Karpas-422 (cell line): ENCODE measurements around the gene HAUS1. TPM values are rescaled to one million over a fixed set of nuclear protein-coding genes. Genes with fewer than 3 reads are reported as not detected.

Source experiments
- DNase-seq: peaks from one replicate; pipeline ENCODE4 v3.0.0-alpha.2; 2015
- H2AFZ ChIP-seq: fragments of 200-600 bp; sonication (generic); 2 replicates; pipeline ENCODE4 v1.6.1; 2014; ENCODE audit warnings: antibody characterized with exemption, low read length, mixed read lengths
- H3K27ac ChIP-seq: fragments of 200-600 bp; sonication (generic); 2 replicates; pipeline ENCODE4 v1.5.1; 2014; ENCODE audit warnings: mild to moderate bottlenecking, low read length, moderate library complexity
- H3K27me3 ChIP-seq: fragments of 200-600 bp; sonication (generic); 2 replicates; pipeline ENCODE4 v1.6.1; 2014; ENCODE audit warnings: low read length, mixed read lengths
- H3K36me3 ChIP-seq: fragments of 200-600 bp; sonication (generic); 2 replicates; pipeline ENCODE4 v1.6.1; 2014; ENCODE audit warnings: low read length, mixed read lengths; ENCODE audit not compliant: insufficient read depth
- H3K4me1 ChIP-seq: fragments of 200-600 bp; sonication (generic); 2 replicates; pipeline ENCODE4 v1.6.1; 2014; ENCODE audit warnings: mild to moderate bottlenecking, low read length, mixed read lengths
- H3K4me2 ChIP-seq: fragments of 200-600 bp; sonication (generic); 2 replicates; pipeline ENCODE4 v1.6.1; 2014; ENCODE audit warnings: low read length, low read depth, mild to moderate bottlenecking; ENCODE audit not compliant: poor library complexity, severe bottlenecking
- H3K4me3 ChIP-seq: fragments of 200-600 bp; sonication (generic); 2 replicates; pipeline ENCODE4 v1.5.1; 2014; ENCODE audit warnings: mild to moderate bottlenecking, antibody characterized with exemption, low read length, mixed read lengths
- H3K79me2 ChIP-seq: fragments of 200-600 bp; sonication (generic); 2 replicates; pipeline ENCODE4 v1.6.1; 2014; ENCODE audit warnings: mild to moderate bottlenecking, low read length, mixed read lengths
- H3K9ac ChIP-seq: fragments of 200-600 bp; sonication (generic); 2 replicates; pipeline ENCODE4 v1.6.0; 2014; ENCODE audit warnings: low read length
- H3K9me2 ChIP-seq: fragments of 200-600 bp; sonication (generic), shearing (Covaris generic); replicated peaks from 2 replicates; pipeline ENCODE4 v1.6.0; 2014; ENCODE audit warnings: mild to moderate bottlenecking, low read length, moderate library complexity; ENCODE audit not compliant: insufficient read depth
- H3K9me3 ChIP-seq: fragments of 300-700, 200-600 bp; sonication (generic); 2 replicates; pipeline ENCODE4 v1.6.1; 2014; ENCODE audit warnings: low read length, mixed read lengths
- H4K20me1 ChIP-seq: fragments of 200-600 bp; sonication (generic); 2 replicates; pipeline ENCODE4 v1.6.1; 2014; ENCODE audit warnings: mild to moderate bottlenecking, antibody characterized with exemption, low read length, low read depth; ENCODE audit not compliant: insufficient read depth
- total RNA-seq: library from RNA; depleted of rRNA; stranded (reverse); fragments of >200 nt; shearing (Covaris generic); gene quantifications from 2 replicates; pipeline ENCODE4 v1.2.3, GENCODE V29; 2014; ENCODE audit warnings: low replicate concordance; rRNA removed

Gene HAUS1
- 30.9 and 46.3 TPM in 2 replicates for total RNA-seq

DNA sequence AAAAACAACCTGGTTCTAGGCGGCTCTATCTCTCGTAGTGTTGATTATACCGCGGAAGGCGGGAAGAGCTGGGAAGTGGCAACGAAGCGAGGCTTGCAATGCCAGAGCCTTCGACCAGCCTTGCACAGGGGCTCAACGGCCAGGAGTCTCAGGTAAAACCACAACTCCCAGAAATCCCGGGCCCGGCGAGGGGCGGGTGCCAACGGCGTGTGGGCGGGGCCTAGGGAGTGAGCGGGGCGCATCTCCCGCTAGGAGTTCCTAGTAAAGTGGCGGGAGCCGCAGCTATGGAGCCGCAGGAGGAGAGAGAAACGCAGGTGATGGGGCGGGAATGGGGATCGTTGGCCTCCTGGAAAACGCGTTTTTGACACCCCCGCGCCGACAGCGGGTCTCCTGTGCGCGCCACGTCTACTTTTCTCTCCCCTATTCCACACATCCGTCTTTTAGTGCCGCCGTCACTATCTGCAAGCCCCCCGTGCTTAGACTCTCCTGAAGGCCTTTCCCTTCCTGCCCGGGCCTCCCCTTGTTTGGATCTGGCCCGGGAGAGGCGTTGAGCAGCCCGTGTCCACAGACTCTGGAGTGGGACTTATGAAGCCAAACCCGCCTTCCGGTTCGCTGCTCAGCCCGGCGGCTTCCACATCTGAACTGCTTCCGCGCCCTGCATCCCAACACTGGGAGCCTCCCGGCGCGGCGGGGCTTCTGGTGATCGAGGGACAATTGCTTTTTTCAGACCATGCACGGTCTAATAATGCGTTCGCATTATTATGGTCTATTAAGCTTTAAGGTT lies at the start of gene HAUS1:
Gene HAUS1, plus strand, starts transcription at position 258 of the 784 bp plus-strand sequence. Its CDS starts 27 bp downstream, at position 285.
- Histone ChIP-seq H3K4me3 (peak within 1 kb of the TSS; percentile 74), H3K36me3 (peaks cover 14% of the 10 kb centered on the region), H2AFZ (peak within 1 kb of the TSS; percentile 79), H3K27ac (no peak within 1 kb of the TSS; the same call in 1 of the 2 replicates), H3K9ac (peak within 1 kb of the TSS; percentile 85), H3K4me2 (peak within 1 kb of the TSS; percentile 98), H3K79me2 (peaks cover 33% of the 10 kb centered on the region), H4K20me1 (no peaks in the 10 kb centered on the region), H3K9me3 (no peaks in the 10 kb centered on the region), H3K4me1 (peaks cover 15% of the 10 kb centered on the region; the same call in 1 of the 2 replicates), H3K27me3 (no peaks in the 10 kb centered on the region), H3K9me2 (no peaks in the 10 kb centered on the region)
- peak; percentile 92 for DNase-seq

DNA sequence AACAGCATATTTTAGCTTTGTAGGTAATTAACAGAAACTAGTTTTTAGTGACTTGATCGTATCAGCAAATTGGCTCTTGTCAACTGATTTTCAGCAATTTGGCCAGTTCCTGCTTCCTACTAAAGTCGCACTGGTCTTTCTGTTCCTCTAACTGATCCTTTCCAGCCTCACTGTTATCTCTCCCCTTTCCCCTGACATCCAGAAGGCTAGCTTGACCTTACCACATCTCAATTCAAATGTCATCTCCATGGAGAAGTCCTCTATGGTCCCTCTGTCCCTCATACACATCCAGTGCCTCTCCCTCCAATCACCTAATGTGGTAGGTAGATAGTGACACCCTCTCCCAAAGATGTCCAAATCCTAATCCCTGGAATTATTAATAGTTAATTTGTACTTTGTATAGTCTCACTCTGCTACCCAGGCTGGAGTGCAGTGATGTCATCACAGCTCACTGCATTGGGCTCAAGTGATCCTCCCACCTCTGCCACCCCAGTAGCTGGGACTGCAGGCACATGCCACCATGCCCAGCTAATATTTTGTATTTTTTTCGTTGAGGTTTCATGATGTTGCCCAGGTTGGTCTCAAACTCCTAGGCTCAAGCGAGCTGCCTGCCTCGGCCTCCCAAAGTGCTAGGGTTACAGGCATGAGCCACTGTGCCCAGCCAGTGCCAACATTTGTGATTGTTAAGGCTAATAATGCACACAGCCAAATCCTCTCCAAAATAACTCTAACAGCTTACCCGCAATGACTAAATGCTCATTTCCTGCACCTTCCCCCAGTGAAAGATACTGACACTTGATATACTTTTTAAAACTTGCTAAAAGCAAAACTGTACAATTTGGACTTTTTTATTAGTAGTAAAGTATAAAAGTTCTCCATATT lies 49.0 kb upstream of the HAUS1 start:
- Histone ChIP-seq H3K27ac (no peak overlapping the region), H3K9ac (no peak overlapping the region), H4K20me1 (no peaks in the 10 kb centered on the region), H3K4me1 (no peaks in the 10 kb centered on the region), H3K9me2 (no peaks in the 10 kb centered on the region), H3K27me3 (no peaks in the 10 kb centered on the region), H2AFZ (no peak overlapping the region), H3K4me3 (no peak overlapping the region), H3K9me3 (no peaks in the 10 kb centered on the region), H3K36me3 (no peaks in the 10 kb centered on the region), H3K79me2 (no peaks in the 10 kb centered on the region), H3K4me2 (no peak overlapping the region)
- no peak for DNase-seq

GRCh38 chr18:46055838-46056230 lies 48.4 kb upstream of the HAUS1 start:
- no peaks in the 10 kb centered on the region for H3K36me3 ChIP-seq
- H2AFZ ChIP-seq, result no peak overlapping the region
- H3K9me2 ChIP-seq, result no peaks in the 10 kb centered on the region
- no peaks in the 10 kb centered on the region for H3K79me2 ChIP-seq
- H4K20me1 ChIP-seq, result no peaks in the 10 kb centered on the region
- no peak overlapping the region for H3K9ac ChIP-seq
- no peak overlapping the region for H3K27ac ChIP-seq
- H3K27me3 ChIP-seq, result no peaks in the 10 kb centered on the region
- DNase-seq, result no peak
- H3K4me3 ChIP-seq, result no peak overlapping the region
- H3K4me1 ChIP-seq, result no peaks in the 10 kb centered on the region
- no peak overlapping the region for H3K4me2 ChIP-seq
- H3K9me3 ChIP-seq, result no peaks in the 10 kb centered on the region

DNA sequence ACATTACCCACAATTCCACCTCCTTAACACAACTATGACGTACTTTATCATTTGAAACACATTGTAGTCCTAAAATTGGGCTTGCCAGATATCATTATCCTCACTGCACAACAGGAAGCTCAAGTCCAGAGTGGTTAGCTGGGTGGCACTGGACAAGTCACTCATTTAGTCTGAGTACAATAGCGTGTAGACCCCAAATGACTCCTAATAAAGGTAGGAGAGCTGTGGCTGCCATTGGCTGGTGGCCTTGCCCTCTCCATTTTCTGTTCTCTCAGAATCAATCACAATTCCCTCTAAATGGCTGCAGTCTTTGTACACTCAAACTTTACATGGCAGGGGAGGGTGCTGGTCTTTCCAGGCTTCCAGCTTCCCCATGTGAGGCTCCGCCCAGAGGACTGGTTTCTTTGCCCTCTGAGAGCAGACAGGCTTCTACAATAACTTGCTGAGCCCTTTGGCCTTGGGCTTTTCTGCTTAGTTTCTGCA lies 43.8 kb upstream of the HAUS1 start:
- Histone ChIP-seq H3K9me2 (no peaks in the 10 kb centered on the region), H4K20me1 (no peaks in the 10 kb centered on the region), H3K4me2 (no peak overlapping the region), H3K9ac (no peak overlapping the region), H2AFZ (no peak overlapping the region), H3K4me3 (no peak overlapping the region), H3K9me3 (no peaks in the 10 kb centered on the region), H3K79me2 (no peaks in the 10 kb centered on the region), H3K36me3 (no peaks in the 10 kb centered on the region), H3K27ac (no peak overlapping the region), H3K4me1 (peaks cover 6% of the 10 kb centered on the region), H3K27me3 (no peaks in the 10 kb centered on the region)
- no peak for DNase-seq

DNA sequence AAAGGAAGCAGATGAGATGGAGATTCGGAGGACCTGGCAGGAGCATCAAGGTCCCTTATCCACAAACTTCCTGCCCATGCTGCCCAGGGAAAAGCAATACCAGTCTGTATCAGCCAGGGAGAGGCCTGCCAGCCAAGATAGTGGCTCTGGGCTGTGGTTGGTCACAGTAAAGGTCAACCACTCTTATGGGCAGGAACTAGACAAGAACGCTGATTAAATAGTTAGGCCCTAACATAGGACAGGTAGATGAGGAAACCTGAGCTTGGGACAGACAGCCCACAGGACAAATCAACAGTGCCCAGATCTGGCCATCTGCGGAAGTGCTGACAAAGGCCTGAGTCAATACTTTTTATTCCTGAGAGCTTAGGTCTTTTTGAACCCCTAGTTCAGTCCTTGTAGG lies 42.8 kb upstream of the HAUS1 start:
- H3K27me3 ChIP-seq, result no peaks in the 10 kb centered on the region
- peaks cover 6% of the 10 kb centered on the region for H3K4me1 ChIP-seq
- no peaks in the 10 kb centered on the region for H3K36me3 ChIP-seq
- H3K79me2 ChIP-seq, result no peaks in the 10 kb centered on the region
- H4K20me1 ChIP-seq, result no peaks in the 10 kb centered on the region
- H3K4me2 ChIP-seq, result no peak overlapping the region
- no peak for DNase-seq
- no peaks in the 10 kb centered on the region for H3K9me3 ChIP-seq
- H3K9me2 ChIP-seq, result no peaks in the 10 kb centered on the region
- H3K4me3 ChIP-seq, result no peak overlapping the region
- H2AFZ ChIP-seq, result no peak overlapping the region
- H3K9ac ChIP-seq, result no peak overlapping the region
- no peak overlapping the region for H3K27ac ChIP-seq

GRCh38 chr18:46061796-46062195 lies 42.4 kb upstream of the HAUS1 start:
- no peak overlapping the region for H3K27ac ChIP-seq
- no peak overlapping the region for H3K9ac ChIP-seq
- no peak overlapping the region for H2AFZ ChIP-seq
- no peaks in the 10 kb centered on the region for H3K9me3 ChIP-seq
- no peak for DNase-seq
- no peaks in the 10 kb centered on the region for H4K20me1 ChIP-seq
- no peak overlapping the region for H3K4me2 ChIP-seq
- H3K79me2 ChIP-seq, result no peaks in the 10 kb centered on the region
- no peak overlapping the region for H3K4me3 ChIP-seq
- H3K36me3 ChIP-seq, result no peaks in the 10 kb centered on the region
- peaks cover 6% of the 10 kb centered on the region for H3K4me1 ChIP-seq
- no peaks in the 10 kb centered on the region for H3K9me2 ChIP-seq
- no peaks in the 10 kb centered on the region for H3K27me3 ChIP-seq

- no peaks in the 10 kb centered on the region for H3K36me3 ChIP-seq
- H3K9me2 ChIP-seq, result no peaks in the 10 kb centered on the region
- DNase-seq, result no peak
- no peak overlapping the region for H3K4me2 ChIP-seq
- no peak overlapping the region for H3K4me3 ChIP-seq
- H2AFZ ChIP-seq, result no peak overlapping the region
- no peaks in the 10 kb centered on the region for H3K27me3 ChIP-seq
- no peaks in the 10 kb centered on the region for H3K9me3 ChIP-seq
- no peak overlapping the region for H3K27ac ChIP-seq
- no peak overlapping the region for H3K9ac ChIP-seq
- peaks cover 9% of the 10 kb centered on the region for H3K4me1 ChIP-seq
- no peaks in the 10 kb centered on the region for H4K20me1 ChIP-seq
- H3K79me2 ChIP-seq, result no peaks in the 10 kb centered on the region
Observed at GRCh38 chr18:46062781-46063180, 41.4 kb upstream of the HAUS1 start.

GRCh38 chr18:46067438-46068007 lies 36.7 kb upstream of the HAUS1 start:
- DNase-seq, result peak; percentile 70
- no peaks in the 10 kb centered on the region for H3K9me3 ChIP-seq
- H3K27ac ChIP-seq, result no peak overlapping the region
- no peak overlapping the region for H3K9ac ChIP-seq
- no peak overlapping the region for H2AFZ ChIP-seq
- no peak overlapping the region for H3K4me2 ChIP-seq
- no peaks in the 10 kb centered on the region for H3K27me3 ChIP-seq
- no peaks in the 10 kb centered on the region for H3K9me2 ChIP-seq
- H3K36me3 ChIP-seq, result no peaks in the 10 kb centered on the region
- no peak overlapping the region for H3K4me3 ChIP-seq
- H4K20me1 ChIP-seq, result no peaks in the 10 kb centered on the region
- peaks cover 10% of the 10 kb centered on the region for H3K4me1 ChIP-seq
- no peaks in the 10 kb centered on the region for H3K79me2 ChIP-seq
